HG03064 (cell line): ENCODE data around the gene NUDT14.

Source experiments
- ATAC-seq: cut with Tn5 transposase; IDR thresholded peaks from one replicate; pipeline ENCODE4 v1.9.1; 2021; ENCODE audit warnings: low read depth; ENCODE audit not compliant: unreplicated experiment

Gene NUDT14

GRCh38 chr14:105138021-105138541 is 43.0 kb downstream of the NUDT14 start:
- no peak for ATAC-seq

GRCh38 chr14:105137481-105138020 is 43.6 kb downstream of the NUDT14 start:
- no peak for ATAC-seq

GRCh38 chr14:105136401-105137322 is 44.5 kb downstream of the NUDT14 start:
- ATAC-seq: no peak

DNA sequence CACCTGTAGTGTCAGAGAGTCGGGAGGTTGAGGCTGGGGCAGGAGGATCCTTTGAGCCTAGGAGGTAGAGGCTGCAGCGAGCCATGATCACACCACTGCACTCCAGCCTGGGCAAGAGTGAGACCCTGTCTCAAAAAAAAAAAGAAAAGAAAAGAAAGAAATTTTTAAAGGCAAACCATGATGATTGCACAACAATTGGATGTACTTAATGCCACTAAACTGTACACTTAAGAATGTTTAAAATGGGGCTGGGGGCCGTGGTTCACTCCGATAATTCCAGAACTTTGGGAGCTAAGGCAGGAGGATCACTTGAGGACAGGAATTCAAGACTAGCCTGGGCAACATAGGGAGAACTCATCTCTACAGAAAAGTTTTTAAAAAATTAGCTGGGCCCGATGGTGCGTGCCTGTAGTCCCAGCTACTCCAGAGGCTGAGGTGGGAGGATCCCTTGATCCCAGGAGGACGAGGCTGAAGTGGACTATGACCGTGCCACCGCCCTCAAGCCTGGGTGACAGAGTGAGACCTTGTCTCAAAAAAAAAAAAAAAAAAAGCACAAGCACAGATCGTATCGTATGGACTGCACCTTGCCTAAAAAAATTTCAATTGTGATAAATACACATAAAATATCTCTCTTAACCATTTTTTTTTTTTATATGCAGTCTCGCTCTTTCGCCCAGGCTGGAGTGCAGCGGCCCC is 45.3 kb downstream of the NUDT14 start:
- ATAC-seq: no peak

DNA sequence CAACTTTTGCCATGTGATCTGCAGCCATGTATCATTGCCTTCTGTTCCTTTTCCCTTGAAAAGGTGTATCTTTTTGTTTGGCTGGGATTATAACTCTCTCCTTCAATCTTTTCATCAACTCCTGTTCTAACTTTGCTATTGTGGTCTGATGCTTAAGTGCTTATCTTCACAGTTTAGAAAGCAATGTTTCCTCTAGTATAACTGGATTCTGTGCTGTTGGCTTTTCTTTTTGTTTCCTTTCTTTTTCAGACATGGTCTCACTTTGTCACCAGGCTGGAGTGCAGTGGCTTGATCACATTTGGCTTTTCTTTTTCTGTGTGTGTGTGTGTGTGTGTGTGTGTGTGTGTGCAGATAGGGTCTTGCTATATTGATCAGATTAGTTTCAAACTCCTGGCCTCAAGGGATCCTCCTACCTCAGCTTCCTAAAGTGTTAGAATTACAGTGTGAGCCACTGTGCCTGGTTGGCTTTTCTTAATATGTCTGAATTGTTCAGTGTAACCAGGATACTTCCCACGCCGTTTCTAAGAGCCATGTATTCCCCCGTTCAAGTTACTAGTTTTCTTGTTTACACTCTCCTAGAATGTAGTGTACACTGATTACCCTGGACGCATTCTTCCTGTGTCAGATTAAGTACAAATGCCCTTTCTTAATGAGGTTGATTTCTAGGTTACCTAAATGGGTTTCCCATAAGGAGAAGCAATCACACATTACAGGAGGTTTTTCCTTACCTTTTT is 48.0 kb downstream of the NUDT14 start:
- no peak for ATAC-seq

GRCh38 chr14:105131241-105131640 is 49.9 kb downstream of the NUDT14 start:
- no peak for ATAC-seq

DNA sequence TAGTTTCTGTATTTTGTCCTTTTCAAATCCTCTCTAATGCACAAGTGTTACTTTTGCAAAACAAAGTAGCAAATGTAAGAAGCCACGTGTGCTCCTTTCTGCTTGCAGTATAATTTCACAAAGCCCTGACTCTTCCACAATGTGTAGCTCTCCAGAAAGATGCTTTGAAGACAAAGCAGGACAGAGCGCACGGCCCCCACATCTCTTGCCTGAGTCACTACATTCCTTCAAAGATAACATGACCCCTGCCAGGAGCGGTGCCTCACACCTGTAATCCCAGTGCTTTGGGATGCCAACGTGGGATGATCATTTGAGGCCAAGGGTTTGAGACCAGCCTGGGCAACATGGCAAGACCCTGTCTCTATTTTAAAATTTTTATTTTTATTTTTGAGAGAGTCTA is 53.1 kb downstream of the NUDT14 start:
- ATAC-seq: no peak

GRCh38 chr14:105126981-105127329 is 54.2 kb downstream of the NUDT14 start:
- ATAC-seq: no peak

- ATAC-seq: no peak
Observed at GRCh38 chr14:105126126-105126980, 54.8 kb downstream of the NUDT14 start.

DNA sequence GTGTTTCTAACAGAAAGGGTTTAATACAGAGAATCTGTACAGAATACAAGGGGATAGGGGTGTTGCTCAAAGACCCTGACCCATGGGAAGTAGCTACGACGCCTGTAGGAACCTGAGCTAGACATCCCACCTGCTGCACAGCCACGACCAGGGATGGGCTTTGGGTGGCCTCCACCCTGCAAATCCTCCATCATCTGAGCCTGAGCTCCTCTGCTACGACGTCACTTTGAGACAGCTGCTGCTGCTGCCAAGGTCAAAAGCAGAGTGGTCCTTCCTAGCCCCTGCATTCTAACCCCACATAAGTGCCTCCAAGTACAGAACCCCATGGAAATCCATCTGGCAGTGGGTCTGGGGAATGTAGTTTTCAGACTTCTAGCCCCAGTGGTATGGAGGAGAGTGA is 56.3 kb downstream of the NUDT14 start:
- ATAC-seq: no peak

- no peak for ATAC-seq
Observed at GRCh38 chr14:105123981-105124765, 56.9 kb downstream of the NUDT14 start.

- ATAC-seq: no peak
Observed at GRCh38 chr14:105123064-105123665, 57.9 kb downstream of the NUDT14 start.
